Right lobe of liver (tissue), 4 donors: ENCODE data around the gene CTNND2.

Experiments
- CTCF ChIP-seq, 4 donors: fragments of 200-600 bp in 3 of 4; fragments of 450-650 bp in 1 of 4; IDR thresholded peaks; one replicate each; pipeline versions ENCODE4 v1.5.1 to v1.8.0; 2016 to 2022; ENCODE audit warnings: antibody characterized with exemption in 4 of 4, mild to moderate bottlenecking in 2 of 4
- POLR2A ChIP-seq: fragments of 450-650 bp; IDR thresholded peaks from one replicate; pipeline ENCODE4 v1.6.1; 2017; ENCODE audit warnings: antibody characterized with exemption, mild to moderate bottlenecking
- donor health status: DM: no; HTN: no; CAD: no.
- donor health status: DM: no; HTN: no; CAD: no.
- donor health status: DM: no; HTN: yes; CAD: no.

DNA sequence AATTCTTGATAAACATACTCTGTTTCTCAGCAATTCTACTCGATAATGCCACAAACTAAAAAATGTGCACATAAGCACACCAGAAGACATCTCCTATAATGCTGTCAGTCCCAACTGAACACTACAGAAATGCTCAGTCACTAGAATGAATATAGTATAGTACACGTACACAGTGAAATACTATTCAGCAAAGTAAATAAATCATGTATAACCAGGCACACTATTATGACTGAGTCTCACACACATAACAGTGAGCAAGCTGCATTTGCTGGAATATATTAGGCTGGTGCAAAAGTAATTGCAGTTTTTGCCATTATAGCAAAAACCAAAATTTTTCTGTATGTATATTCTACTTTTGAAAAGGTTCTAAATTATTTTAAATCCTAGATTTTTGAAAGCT lies 310.2 kb downstream of the CTNND2 start:
- TF ChIP-seq CTCF (IDR thresholded peaks at IDR 0.05) = no peak
- TF ChIP-seq POLR2A = no peak
